ENCODE measurements around the gene SLC2A1.
A peak's percentile ranks its signal among the peaks of the same experiment; 100 is the strongest.

The SLC2A1 gene

GRCh38 chr1:42949312-42950115 is 9.2 kb downstream of the SLC2A1 start:
- no peak for DNase-seq (ENCODE audit: low read depth)
- peak overlapping the region; percentile 0 for H3K4me3 ChIP-seq (ENCODE audit: low read depth, low read length)
- no peak for TF ChIP-seq CTCF (IDR thresholded peaks at IDR 0.05; ENCODE audit: low read depth, low read length, missing control alignments)
- in situ Hi-C loops (cut with HindIII; ENCODE audit: low sequenced_read_pairs): no loop called here

GRCh38 chr1:42947965-42948732 is 10.5 kb downstream of the SLC2A1 start:
- no peak for TF ChIP-seq CTCF (IDR thresholded peaks at IDR 0.05; ENCODE audit: low read depth, low read length, missing control alignments)
- in situ Hi-C loops (cut with HindIII; ENCODE audit: low sequenced_read_pairs): no loop called here
- DNase-seq (ENCODE audit: low read depth): no peak
- H3K4me3 ChIP-seq (ENCODE audit: low read depth, low read length): no peak overlapping the region

- in situ Hi-C loops (cut with HindIII; ENCODE audit: low sequenced_read_pairs): no loop called here
- no peak for DNase-seq (ENCODE audit: low read depth)
- TF ChIP-seq CTCF (IDR thresholded peaks at IDR 0.05; ENCODE audit: low read depth, low read length, missing control alignments): no peak
- H3K4me3 ChIP-seq (ENCODE audit: low read depth, low read length): no peak overlapping the region
Measured at GRCh38 chr1:42947117-42947516, 11.6 kb downstream of the SLC2A1 start.

- no peak overlapping the region for H3K4me3 ChIP-seq (ENCODE audit: low read depth, low read length)
- in situ Hi-C loops (cut with HindIII; ENCODE audit: low sequenced_read_pairs): no loop called here
- no peak for TF ChIP-seq CTCF (IDR thresholded peaks at IDR 0.05; ENCODE audit: low read depth, low read length, missing control alignments)
- no peak for DNase-seq (ENCODE audit: low read depth)
Measured at GRCh38 chr1:42946120-42946898, 12.4 kb downstream of the SLC2A1 start.

- in situ Hi-C loops (cut with HindIII; ENCODE audit: low sequenced_read_pairs): no loop called here
- no peak overlapping the region for H3K4me3 ChIP-seq (ENCODE audit: low read depth, low read length)
- no peak for DNase-seq (ENCODE audit: low read depth)
- TF ChIP-seq CTCF (IDR thresholded peaks at IDR 0.05; ENCODE audit: low read depth, low read length, missing control alignments): no peak
Measured at GRCh38 chr1:42945164-42945563, 13.5 kb downstream of the SLC2A1 start.

- no peak for DNase-seq (ENCODE audit: low read depth)
- TF ChIP-seq CTCF (IDR thresholded peaks at IDR 0.05; ENCODE audit: low read depth, low read length, missing control alignments): no peak
- no peak overlapping the region for H3K4me3 ChIP-seq (ENCODE audit: low read depth, low read length)
- in situ Hi-C loops (cut with HindIII; ENCODE audit: low sequenced_read_pairs): no loop called here
Measured at GRCh38 chr1:42944246-42944928, 14.3 kb downstream of the SLC2A1 start.

Data from astrocyte of the cerebellum (primary cell).